ENCODE results near the gene ARL15.
A peak's percentile ranks its signal among the peaks of the same experiment; 100 is the strongest.

The ARL15 gene

GRCh38 chr5:54257366-54258118 is 52.8 kb downstream of the ARL15 start:
- no peak for DNase-seq

GRCh38 chr5:54254482-54255198 is 55.7 kb downstream of the ARL15 start:
- DNase-seq = no peak
- TF ChIP-seq, protein P1, sequence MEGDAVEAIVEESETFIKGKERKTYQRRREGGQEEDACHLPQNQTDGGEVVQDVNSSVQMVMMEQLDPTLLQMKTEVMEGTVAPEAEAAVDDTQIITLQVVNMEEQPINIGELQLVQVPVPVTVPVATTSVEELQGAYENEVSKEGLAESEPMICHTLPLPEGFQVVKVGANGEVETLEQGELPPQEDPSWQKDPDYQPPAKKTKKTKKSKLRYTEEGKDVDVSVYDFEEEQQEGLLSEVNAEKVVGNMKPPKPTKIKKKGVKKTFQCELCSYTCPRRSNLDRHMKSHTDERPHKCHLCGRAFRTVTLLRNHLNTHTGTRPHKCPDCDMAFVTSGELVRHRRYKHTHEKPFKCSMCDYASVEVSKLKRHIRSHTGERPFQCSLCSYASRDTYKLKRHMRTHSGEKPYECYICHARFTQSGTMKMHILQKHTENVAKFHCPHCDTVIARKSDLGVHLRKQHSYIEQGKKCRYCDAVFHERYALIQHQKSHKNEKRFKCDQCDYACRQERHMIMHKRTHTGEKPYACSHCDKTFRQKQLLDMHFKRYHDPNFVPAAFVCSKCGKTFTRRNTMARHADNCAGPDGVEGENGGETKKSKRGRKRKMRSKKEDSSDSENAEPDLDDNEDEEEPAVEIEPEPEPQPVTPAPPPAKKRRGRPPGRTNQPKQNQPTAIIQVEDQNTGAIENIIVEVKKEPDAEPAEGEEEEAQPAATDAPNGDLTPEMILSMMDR (IDR thresholded peaks at IDR 0.05; ENCODE audit: low read depth, low read length) = peak; percentile 36

More at GRCh38 chr5:54257366-54258118, 52.8 kb downstream of the ARL15 start:
- Histone ChIP-seq H3K4me3 (ENCODE audit: low read depth, low read length) (no peak overlapping the region), H3K9me3 (no peaks in the 10 kb centered on the region), H3K36me3 (no peaks in the 10 kb centered on the region), H3K27me3 (peaks cover 6% of the 10 kb centered on the region; the same call in 1 of the 2 replicates), H3K4me1 (no peaks in the 10 kb centered on the region)
- TF ChIP-seq, protein P1 (IDR thresholded peaks at IDR 0.05; ENCODE audit: low read depth, low read length) = no peak

DNA sequence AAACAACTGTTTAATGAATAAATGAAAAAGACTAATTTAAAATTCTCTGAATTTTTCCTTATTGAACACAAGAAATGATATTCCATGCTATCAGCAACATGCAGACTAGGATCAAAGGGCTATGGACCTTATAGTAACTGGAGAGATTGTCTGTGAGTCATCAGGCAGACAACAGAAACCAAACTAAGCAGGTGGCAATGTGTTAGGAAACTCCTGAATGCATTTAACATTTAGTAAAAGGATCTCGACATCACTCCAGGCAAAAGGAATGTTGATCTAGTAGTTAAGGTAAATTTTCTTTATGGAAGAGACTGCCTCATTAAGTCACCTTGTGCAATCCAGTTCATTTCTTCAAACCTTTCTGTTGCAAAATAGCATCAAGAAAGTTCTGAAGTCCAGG is 58.4 kb downstream of the ARL15 start:
- TF ChIP-seq, protein P1 (IDR thresholded peaks at IDR 0.05; ENCODE audit: low read depth, low read length) = no peak
- Histone ChIP-seq H3K9me3 (no peaks in the 10 kb centered on the region), H3K4me3 (ENCODE audit: low read depth, low read length) (no peak overlapping the region), H3K36me3 (no peaks in the 10 kb centered on the region), H3K27me3 (peaks cover 6% of the 10 kb centered on the region; the same call in 1 of the 2 replicates), H3K4me1 (no peaks in the 10 kb centered on the region)
- DNase-seq = no peak

More at GRCh38 chr5:54254482-54255198, 55.7 kb downstream of the ARL15 start:
- H3K27me3 ChIP-seq = peaks cover 6% of the 10 kb centered on the region; the same call in 1 of the 2 replicates
- no peaks in the 10 kb centered on the region for H3K9me3 ChIP-seq
- H3K4me1 ChIP-seq = no peaks in the 10 kb centered on the region
- H3K36me3 ChIP-seq = no peaks in the 10 kb centered on the region
- H3K4me3 ChIP-seq (ENCODE audit: low read depth, low read length) = no peak overlapping the region

DNA sequence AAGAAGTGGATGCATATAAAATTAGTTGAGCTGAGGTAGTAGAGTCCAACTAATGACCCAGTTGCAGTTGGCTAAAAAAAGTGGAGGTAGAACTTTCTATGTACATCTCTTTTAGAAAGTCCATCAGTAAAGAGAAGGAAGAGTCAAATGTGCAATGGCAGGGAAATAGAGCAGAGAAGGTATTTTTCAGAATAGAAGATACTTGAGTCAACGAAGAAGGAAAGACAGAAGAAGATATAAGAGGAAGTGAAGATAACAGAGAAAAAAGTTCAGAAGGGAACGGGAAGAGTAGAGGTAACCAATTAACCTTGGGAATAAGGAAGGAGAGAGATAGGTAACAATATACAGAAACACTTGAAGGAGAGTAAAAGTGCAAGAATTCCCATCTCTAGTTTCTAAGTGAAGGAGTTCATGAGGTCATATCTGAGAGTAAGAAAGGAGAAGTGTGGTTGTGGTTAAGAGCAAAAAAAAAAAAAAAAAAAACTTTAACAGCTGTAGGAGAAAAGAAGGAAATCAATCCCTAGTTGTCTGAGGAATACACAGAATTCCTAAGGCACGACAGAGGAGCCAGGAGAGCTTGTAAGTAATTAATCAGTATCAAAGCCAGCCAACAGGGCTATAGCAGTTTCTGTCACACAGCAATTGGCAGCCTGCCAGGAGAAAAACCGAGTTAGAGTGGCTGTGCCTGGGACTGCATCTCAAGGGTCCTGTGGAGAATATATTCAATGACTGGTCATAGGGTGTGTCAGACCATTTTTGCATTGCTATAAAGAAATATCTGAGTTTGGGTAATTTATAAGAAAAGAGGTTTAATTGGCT is 61.0 kb downstream of the ARL15 start:
- Histone ChIP-seq H3K27me3 (no peaks in the 10 kb centered on the region), H3K4me1 (no peaks in the 10 kb centered on the region), H3K9me3 (no peaks in the 10 kb centered on the region), H3K4me3 (ENCODE audit: low read depth, low read length) (no peak overlapping the region), H3K36me3 (no peaks in the 10 kb centered on the region)
- TF ChIP-seq, protein P1 (IDR thresholded peaks at IDR 0.05; ENCODE audit: low read depth, low read length) = no peak
- DNase-seq = peak; percentile 64

- TF ChIP-seq, protein P1 (IDR thresholded peaks at IDR 0.05; ENCODE audit: low read depth, low read length) = no peak
Observed at GRCh38 chr5:54247226-54247625, 63.1 kb downstream of the ARL15 start.

More at GRCh38 chr5:54247226-54247625, 63.1 kb downstream of the ARL15 start:
- Histone ChIP-seq H3K4me3 (ENCODE audit: low read depth, low read length) (no peak overlapping the region), H3K9me3 (no peaks in the 10 kb centered on the region), H3K27me3 (no peaks in the 10 kb centered on the region), H3K4me1 (no peaks in the 10 kb centered on the region), H3K36me3 (no peaks in the 10 kb centered on the region)
- DNase-seq = no peak

Data from BE2C (cell line).